T-helper 22 cell (primary cell): ENCODE data around the gene EXOC3.
"Not testable (repeated sequence)": the region's sequence is repeated elsewhere in the genome, so short reads cannot be mapped to it uniquely, and the experiment has no call there.

Experiments used
- DNase-seq: peaks from one replicate; pipeline ENCODE4 v3.0.0-alpha.2; 2020; ENCODE audit warnings: low read depth

EXOC3 gene

GRCh38 chr5:442335-443238, at the start of gene EXOC3:
EXOC3 (plus strand) TSS chr5:443176; CDS start chr5:446206, 3,030 bp downstream.
- DNase-seq = peak; percentile 48

GRCh38 chr5:393846-394275, 49.1 kb upstream of the EXOC3 start:
- DNase-seq = no peak

- DNase-seq = no peak
Measured at GRCh38 chr5:394671-395155, 48.3 kb upstream of the EXOC3 start.

GRCh38 chr5:395156-395920, 47.6 kb upstream of the EXOC3 start:
- DNase-seq = no peak

- DNase-seq = no peak
Measured at GRCh38 chr5:395921-396530, 47.0 kb upstream of the EXOC3 start.

GRCh38 chr5:396531-396961, 46.4 kb upstream of the EXOC3 start:
- no peak for DNase-seq

- not testable (repeated sequence) for DNase-seq
Measured at GRCh38 chr5:398141-398474, 44.9 kb upstream of the EXOC3 start.

GRCh38 chr5:398475-399295, 44.3 kb upstream of the EXOC3 start:
- DNase-seq = no peak

- no peak for DNase-seq
Measured at GRCh38 chr5:399296-400281, 43.4 kb upstream of the EXOC3 start.

GRCh38 chr5:400282-401145, 42.5 kb upstream of the EXOC3 start:
- DNase-seq = no peak

- DNase-seq = no peak
Measured at GRCh38 chr5:401146-402034, 41.6 kb upstream of the EXOC3 start.

GRCh38 chr5:402219-402614, 40.8 kb upstream of the EXOC3 start:
- DNase-seq = not testable (repeated sequence)

- DNase-seq = no peak
Measured at GRCh38 chr5:402615-403359, 40.2 kb upstream of the EXOC3 start.

GRCh38 chr5:403995-404394, 39.0 kb upstream of the EXOC3 start:
- no peak for DNase-seq

GRCh38 chr5:404666-405241, 38.2 kb upstream of the EXOC3 start:
- no peak for DNase-seq

- DNase-seq = no peak
Measured at GRCh38 chr5:405421-405820, 37.6 kb upstream of the EXOC3 start.

- DNase-seq = no peak
Measured at GRCh38 chr5:406041-406440, 36.9 kb upstream of the EXOC3 start.
